LoVo (cell line): ENCODE data around the gene H2BK1.

Experiments
- DNase-seq: peaks from one replicate; pipeline ENCODE4 v3.0.0-alpha.2; 2016; ENCODE audit warnings: low spot score

H2BK1 gene

GRCh38 chr7:151245360-151246101 is 35.2 kb upstream of the H2BK1 start:
- no peak for DNase-seq

- no peak for DNase-seq
Observed at GRCh38 chr7:151244841-151245346, 34.6 kb upstream of the H2BK1 start.

DNA sequence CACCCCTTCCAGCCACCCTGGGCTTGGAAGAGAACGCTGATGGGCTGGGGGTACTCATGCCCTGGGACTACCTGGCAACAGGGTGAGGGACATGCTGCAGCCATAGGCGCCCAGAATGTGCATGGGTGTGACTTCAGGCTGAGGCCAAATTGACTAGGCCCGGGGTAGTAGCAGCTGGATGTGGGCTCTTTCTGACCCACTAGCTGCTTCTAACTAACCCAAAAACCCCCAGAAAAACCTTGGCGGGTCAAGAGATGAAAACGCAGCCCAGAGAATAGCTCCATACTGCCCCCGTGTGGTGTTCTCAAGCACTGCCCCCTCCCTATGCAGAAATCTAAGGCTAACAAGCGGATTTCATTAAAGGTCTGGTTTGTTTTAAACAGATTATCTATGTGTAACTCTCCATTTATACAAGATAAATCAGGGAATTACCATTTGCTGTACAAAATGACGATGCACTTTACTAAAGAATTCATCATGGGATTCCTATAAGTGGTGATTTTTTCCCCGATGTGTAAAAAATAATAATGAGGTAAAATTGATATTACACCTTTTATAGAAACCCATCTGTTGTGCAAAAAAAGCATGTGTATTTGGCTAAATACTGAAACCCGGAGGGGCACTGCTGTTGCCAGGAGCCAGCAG is 34.0 kb upstream of the H2BK1 start:
- no peak for DNase-seq

- DNase-seq, result no peak
Observed at GRCh38 chr7:151243408-151244195, 33.3 kb upstream of the H2BK1 start.

DNA sequence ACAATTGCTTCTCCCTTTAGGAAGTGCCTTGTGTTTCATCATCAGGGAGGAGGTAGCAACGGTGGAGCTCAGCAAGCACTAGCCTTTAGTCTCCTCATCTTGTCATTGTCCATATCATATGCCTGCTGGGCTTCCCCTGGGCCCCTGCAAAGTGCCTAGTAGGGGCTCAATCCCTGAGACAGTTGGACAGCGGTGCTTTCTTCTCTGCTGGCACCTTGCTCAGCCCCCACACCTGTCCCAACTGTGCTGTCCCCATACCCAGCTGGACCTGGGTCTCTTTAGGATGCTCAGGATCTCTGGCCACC is 32.7 kb upstream of the H2BK1 start:
- DNase-seq, result no peak

DNA sequence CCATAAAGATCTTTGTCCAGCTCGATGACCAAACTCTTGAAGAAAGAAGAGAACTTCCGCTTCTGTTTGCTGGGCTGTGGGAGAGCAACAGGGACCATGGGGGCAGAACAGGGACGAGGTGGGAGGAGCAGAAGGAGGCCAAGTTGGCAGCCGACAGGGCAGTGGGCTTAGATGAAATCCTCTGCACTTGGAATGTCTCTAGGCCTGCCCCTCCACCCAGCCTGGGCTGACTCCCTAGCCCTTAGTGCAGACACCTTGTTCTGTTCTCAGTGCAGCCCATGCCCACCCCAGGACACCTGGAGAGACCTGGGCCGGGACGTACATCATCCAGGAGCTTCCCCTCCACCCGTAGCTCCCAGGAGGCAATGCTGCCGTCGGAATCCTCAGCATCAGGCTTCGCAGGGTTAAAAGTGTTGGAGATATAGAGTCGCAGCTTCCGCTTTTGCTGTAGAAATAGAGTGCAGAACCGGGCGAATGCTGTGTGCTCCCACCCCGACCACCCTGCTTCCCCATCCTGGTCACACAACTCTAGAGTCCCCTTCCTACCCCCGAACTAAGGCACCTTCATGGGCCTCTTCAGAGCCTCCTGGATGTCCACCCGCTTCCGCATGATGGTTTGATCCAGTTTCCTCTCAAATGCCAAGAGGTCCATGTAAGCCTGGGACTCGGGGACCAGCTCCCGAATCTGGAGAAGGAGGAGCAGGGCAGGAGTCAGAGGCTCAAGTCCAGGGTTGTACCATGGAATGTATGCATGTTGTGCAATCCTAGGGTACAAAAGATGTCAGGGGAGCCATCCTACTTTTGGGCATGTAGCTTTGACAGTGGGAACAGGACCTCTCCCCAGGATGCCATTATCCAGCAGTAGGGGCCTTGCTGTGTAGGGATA is 32.1 kb upstream of the H2BK1 start:
- DNase-seq, result no peak

GRCh38 chr7:151241755-151242096 is 31.4 kb upstream of the H2BK1 start:
- no peak for DNase-seq

- DNase-seq, result no peak
Observed at GRCh38 chr7:151240942-151241754, 30.9 kb upstream of the H2BK1 start.

- DNase-seq, result no peak
Observed at GRCh38 chr7:151240536-151240935, 30.2 kb upstream of the H2BK1 start.

DNA sequence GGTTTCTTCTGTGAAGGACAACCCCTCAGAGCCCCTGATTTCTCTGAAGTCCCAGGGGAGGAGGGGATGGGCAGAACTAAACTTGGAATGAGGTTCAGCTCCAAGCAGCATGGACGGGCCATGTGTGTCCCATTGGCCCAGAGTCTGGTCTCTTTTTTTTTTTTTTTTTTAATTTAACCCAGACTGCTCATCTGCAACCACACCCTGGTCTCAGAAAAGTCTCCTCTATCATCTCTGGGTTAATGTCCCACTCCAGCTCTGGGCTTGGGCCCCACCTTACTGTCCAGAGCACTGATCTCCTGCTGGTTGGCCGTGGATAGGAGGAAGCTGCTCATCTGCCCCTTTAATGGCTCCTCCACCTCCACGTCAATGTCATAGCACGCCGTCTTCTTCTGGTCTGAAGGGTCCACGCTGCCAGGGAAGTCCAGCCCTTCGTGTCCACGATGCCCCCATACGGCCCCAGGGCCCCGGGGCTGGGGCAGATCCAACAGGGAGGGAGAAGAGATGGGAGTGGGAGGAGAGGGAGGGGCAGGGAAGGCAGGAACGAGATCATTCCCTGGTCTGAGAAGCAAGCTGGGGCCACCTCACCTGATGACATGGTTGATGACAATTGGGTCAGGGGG is 29.7 kb upstream of the H2BK1 start:
- no peak for DNase-seq

DNA sequence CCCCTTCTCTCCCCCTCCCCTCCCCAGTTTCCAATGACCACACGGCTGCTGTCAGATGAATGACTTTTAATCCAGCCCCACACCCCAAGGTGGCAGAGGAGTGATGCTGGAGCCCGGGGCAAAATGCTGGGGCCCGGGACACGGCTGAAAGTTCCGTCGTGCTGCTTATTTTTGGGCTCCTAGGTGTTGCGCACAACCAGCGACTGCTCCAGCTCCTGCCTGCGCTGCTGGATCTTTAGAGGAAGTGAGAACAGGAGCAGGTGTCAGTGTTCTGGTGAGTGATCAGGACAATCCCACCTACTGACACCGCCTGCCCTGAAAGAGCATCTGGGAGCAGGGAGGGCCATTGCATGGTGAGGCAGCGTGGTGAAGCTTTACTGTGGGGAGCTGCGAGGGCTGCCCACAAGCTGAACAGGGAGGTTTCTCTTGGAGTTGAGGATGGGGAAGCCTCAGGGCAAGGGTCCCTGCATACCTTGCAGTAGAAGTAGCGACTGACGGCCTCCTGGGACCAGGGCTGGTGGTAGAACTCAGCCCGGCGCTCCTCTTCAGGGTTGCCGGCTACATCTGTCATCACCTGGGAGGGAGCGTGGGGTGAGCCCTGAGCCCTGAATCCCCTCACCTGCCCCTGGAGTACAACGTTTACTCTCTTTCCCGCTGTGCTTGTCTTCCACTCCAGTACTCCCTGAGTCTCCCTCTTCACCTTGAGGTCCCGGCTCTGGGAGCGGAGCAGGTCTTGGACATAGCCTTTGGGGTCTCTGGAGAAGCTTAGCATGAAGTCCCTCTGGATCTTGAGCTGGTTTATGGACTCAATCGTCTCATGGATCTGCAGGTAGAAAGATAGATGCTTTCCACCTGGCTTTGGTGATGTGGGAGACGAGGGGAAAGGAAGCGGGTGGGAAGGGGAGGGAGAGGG is 28.9 kb upstream of the H2BK1 start:
- DNase-seq, result no peak

GRCh38 chr7:151238190-151238810 is 28.0 kb upstream of the H2BK1 start:
- DNase-seq, result no peak

DNA sequence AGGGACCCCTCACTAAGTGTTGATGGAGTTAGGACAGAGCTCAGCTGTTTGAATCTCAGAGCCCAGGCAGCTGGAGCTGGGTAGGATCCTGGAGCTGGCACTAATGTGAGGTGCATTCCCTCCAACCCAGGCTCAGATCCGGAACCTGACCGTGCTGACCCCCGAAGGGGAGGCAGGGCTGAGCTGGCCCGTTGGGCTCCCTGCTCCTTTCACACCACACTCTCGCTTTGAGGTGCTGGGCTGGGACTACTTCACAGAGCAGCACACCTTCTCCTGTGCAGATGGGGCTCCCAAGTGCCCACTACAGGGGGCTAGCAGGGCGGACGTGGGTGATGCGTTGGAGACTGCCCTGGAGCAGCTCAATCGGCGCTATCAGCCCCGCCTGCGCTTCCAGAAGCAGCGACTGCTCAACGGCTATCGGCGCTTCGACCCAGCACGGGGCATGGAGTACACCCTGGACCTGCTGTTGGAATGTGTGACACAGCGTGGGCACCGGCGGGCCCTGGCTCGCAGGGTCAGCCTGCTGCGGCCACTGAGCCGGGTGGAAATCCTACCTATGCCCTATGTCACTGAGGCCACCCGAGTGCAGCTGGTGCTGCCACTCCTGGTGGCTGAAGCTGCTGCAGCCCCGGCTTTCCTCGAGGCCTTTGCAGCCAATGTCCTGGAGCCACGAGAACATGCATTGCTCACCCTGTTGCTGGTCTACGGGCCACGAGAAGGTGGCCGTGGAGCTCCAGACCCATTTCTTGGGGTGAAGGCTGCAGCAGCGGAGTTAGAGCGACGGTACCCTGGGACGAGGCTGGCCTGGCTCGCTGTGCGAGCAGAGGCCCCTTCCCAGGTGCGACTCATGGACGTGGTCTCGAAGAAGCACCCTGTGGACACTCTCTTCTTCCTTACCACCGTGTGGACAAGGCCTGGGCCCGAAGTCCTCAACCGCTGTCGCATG is 27.2 kb upstream of the H2BK1 start:
- DNase-seq, result no peak

GRCh38 chr7:151236406-151236805 is 26.1 kb upstream of the H2BK1 start:
- no peak for DNase-seq

DNA sequence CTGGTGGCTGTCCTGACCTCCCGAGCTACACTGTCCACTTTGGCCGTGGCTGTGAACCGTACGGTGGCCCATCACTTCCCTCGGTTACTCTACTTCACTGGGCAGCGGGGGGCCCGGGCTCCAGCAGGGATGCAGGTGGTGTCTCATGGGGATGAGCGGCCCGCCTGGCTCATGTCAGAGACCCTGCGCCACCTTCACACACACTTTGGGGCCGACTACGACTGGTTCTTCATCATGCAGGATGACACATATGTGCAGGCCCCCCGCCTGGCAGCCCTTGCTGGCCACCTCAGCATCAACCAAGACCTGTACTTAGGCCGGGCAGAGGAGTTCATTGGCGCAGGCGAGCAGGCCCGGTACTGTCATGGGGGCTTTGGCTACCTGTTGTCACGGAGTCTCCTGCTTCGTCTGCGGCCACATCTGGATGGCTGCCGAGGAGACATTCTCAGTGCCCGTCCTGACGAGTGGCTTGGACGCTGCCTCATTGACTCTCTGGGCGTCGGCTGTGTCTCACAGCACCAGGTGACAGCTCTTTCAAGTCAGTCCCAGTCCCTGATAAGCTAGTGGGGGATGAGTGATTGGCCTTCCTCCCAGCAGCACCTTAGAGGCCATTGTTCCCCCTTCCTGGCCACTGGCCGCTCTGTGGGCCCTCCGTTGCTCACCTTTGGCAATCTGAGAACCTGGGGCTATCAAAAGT is 25.0 kb upstream of the H2BK1 start:
- DNase-seq, result no peak

- DNase-seq, result no peak
Observed at GRCh38 chr7:151233804-151234203, 23.5 kb upstream of the H2BK1 start.

DNA sequence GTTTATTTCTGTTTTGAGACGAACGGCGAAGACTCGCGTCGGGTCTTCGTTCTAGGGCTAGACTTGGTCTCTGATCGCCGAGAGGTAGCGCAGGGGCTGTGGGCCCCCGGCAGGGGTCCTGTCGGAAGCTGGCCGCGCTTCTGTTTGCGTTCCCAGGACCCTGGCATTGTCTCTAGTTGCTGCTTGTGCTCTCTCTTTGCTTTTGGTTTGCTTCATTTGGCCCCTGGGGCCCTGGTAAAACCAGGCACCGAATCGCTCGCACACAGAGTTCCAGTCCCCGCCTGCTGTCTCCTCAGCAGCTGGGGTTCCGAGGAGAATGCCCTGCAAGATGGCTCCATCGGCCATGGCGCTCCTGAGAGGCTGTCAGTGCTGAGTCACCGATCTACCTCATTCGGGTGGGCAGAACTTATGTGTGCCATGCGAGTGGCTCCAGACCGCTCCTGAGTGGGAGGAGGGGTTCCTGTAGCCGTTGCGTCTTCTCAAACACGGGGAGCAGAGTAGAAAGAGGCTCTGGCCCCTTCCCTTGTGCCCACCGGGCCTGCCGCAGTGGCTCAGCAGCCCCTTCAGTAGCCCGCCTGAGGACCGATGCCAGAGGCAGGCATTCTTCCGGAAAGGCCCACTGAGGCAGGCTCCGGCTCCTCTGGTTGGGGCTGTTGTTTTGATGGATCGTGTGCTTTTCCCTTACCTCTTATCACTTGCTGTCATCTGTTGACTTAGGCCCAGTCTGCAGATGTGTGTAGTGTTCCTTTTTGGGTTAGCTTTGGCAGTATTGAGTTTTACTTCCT is 22.8 kb upstream of the H2BK1 start:
- DNase-seq, result peak; percentile 79
